Measurements from ENCODE around the gene PARL. TPM values are rescaled to one million over a fixed set of nuclear protein-coding genes. Genes with fewer than 3 reads are reported as not detected.

Gene PARL
- total RNA-seq, 2 experiments from 2014 or later = 77.1 to 84.1 TPM

GRCh38 chr3:183824761-183825455 lies 59.8 kb downstream of the PARL start:
- intact Hi-C loops (cut with micrococcal nuclease) = loop anchor here (2.0 to 5.0 kb wide), 2 partner anchors 57 to 356 kb away; partner anchors contain the start of gene PARL
- no peaks in the 10 kb centered on the region for H3K36me3 Mint-ChIP-seq
- no peak overlapping the region for H3K27ac Mint-ChIP-seq
- peak overlapping the region; percentile 68 for H3K4me3 Mint-ChIP-seq
- ChIA-PET POLR2A (no interaction called here), CTCF (interaction anchor here (0.6 to 0.9 kb wide), 3 partner anchors 9 to 60 kb away, joined by 3 to 4 read pairs (median 3); partner anchors contain the start of gene PARL)
- no peaks in the 10 kb centered on the region for H3K9me3 Mint-ChIP-seq
- peaks cover 12% of the 10 kb centered on the region for H3K4me1 Mint-ChIP-seq (ENCODE audit: low read depth)
- peak; percentile 34 for DNase-seq
- peaks cover 4% of the 10 kb centered on the region for H3K27me3 Mint-ChIP-seq

- intact Hi-C loops (cut with micrococcal nuclease) = loop anchor here (2.0 kb wide), 1 partner anchor 355 kb away; no protein-coding TSS in a partner anchor
- Mint-ChIP-seq H3K9me3 (no peaks in the 10 kb centered on the region), H3K4me1 (ENCODE audit: low read depth) (peaks cover 12% of the 10 kb centered on the region), H3K4me3 (peak overlapping the region; percentile 68), H3K36me3 (peaks cover 2% of the 10 kb centered on the region), H3K27me3 (peaks cover 4% of the 10 kb centered on the region), H3K27ac (no peak overlapping the region)
- ChIA-PET POLR2A (no interaction called here), CTCF (no interaction called here)
- DNase-seq = no peak
Observed at GRCh38 chr3:183823963-183824362, 60.7 kb downstream of the PARL start.

GRCh38 chr3:183822631-183823030 lies 62.0 kb downstream of the PARL start:
- Mint-ChIP-seq H3K4me1 (ENCODE audit: low read depth) (peaks cover 12% of the 10 kb centered on the region), H3K27me3 (peaks cover 4% of the 10 kb centered on the region), H3K27ac (no peak overlapping the region), H3K9me3 (no peaks in the 10 kb centered on the region), H3K36me3 (peaks cover 2% of the 10 kb centered on the region), H3K4me3 (no peak overlapping the region)
- intact Hi-C loops (cut with micrococcal nuclease) = no loop called here
- CTCF ChIA-PET = no interaction called here
- POLR2A ChIA-PET = interaction anchor here (0.5 to 0.8 kb wide), 2 partner anchors 17 to 116 kb away, joined by 3 read pairs; no protein-coding TSS in a partner anchor
- no peak for DNase-seq

- intact Hi-C loops (cut with micrococcal nuclease) = no loop called here
- Mint-ChIP-seq H3K9me3 (no peaks in the 10 kb centered on the region), H3K36me3 (peaks cover 3% of the 10 kb centered on the region), H3K27me3 (peaks cover 4% of the 10 kb centered on the region), H3K4me3 (no peak overlapping the region), H3K27ac (no peak overlapping the region), H3K4me1 (ENCODE audit: low read depth) (peaks cover 19% of the 10 kb centered on the region)
- DNase-seq = no peak
- POLR2A ChIA-PET = no interaction called here
- CTCF ChIA-PET = no interaction called here
Observed at GRCh38 chr3:183819831-183820230, 64.8 kb downstream of the PARL start.

GRCh38 chr3:183818706-183819624 lies 65.7 kb downstream of the PARL start:
- CTCF ChIA-PET = no interaction called here
- Mint-ChIP-seq H3K36me3 (peaks cover 3% of the 10 kb centered on the region), H3K27ac (no peak overlapping the region), H3K4me3 (no peak overlapping the region), H3K27me3 (no peaks in the 10 kb centered on the region), H3K9me3 (no peaks in the 10 kb centered on the region), H3K4me1 (ENCODE audit: low read depth) (peaks cover 15% of the 10 kb centered on the region)
- POLR2A ChIA-PET = no interaction called here
- intact Hi-C loops (cut with micrococcal nuclease) = no loop called here
- no peak for DNase-seq

GRCh38 chr3:183818041-183818620 lies 66.5 kb downstream of the PARL start:
- H3K4me1 Mint-ChIP-seq (ENCODE audit: low read depth) = peaks cover 11% of the 10 kb centered on the region
- H3K36me3 Mint-ChIP-seq = peaks cover 3% of the 10 kb centered on the region
- H3K9me3 Mint-ChIP-seq = no peaks in the 10 kb centered on the region
- no peaks in the 10 kb centered on the region for H3K27me3 Mint-ChIP-seq
- ChIA-PET CTCF (no interaction called here), POLR2A (no interaction called here)
- no peak for DNase-seq
- intact Hi-C loops (cut with micrococcal nuclease) = no loop called here
- H3K4me3 Mint-ChIP-seq = no peak overlapping the region
- H3K27ac Mint-ChIP-seq = no peak overlapping the region

- H3K9me3 Mint-ChIP-seq = no peaks in the 10 kb centered on the region
- no peak overlapping the region for H3K4me3 Mint-ChIP-seq
- DNase-seq = no peak
- intact Hi-C loops (cut with micrococcal nuclease) = no loop called here
- H3K4me1 Mint-ChIP-seq (ENCODE audit: low read depth) = peaks cover 11% of the 10 kb centered on the region
- ChIA-PET CTCF (no interaction called here), POLR2A (no interaction called here)
- peaks cover 3% of the 10 kb centered on the region for H3K36me3 Mint-ChIP-seq
- no peaks in the 10 kb centered on the region for H3K27me3 Mint-ChIP-seq
- H3K27ac Mint-ChIP-seq = no peak overlapping the region
Observed at GRCh38 chr3:183817639-183818038, 67.0 kb downstream of the PARL start.

- H3K4me3 Mint-ChIP-seq = no peak overlapping the region
- intact Hi-C loops (cut with micrococcal nuclease) = no loop called here
- peaks cover 11% of the 10 kb centered on the region for H3K4me1 Mint-ChIP-seq (ENCODE audit: low read depth)
- H3K27ac Mint-ChIP-seq = no peak overlapping the region
- ChIA-PET POLR2A (interaction anchor here (0.8 kb wide), 1 partner anchor 10 kb away, joined by 3 read pairs; no protein-coding TSS in a partner anchor), CTCF (interaction anchor here (0.7 to 1.6 kb wide), 2 partner anchors 8 to 50 kb away, joined by 3 read pairs; no protein-coding TSS in a partner anchor)
- DNase-seq = no peak
- peaks cover 3% of the 10 kb centered on the region for H3K36me3 Mint-ChIP-seq
- no peaks in the 10 kb centered on the region for H3K9me3 Mint-ChIP-seq
- H3K27me3 Mint-ChIP-seq = no peaks in the 10 kb centered on the region
Observed at GRCh38 chr3:183816681-183817510, 67.8 kb downstream of the PARL start.

- POLR2A ChIA-PET = interaction anchor here (0.8 kb wide), 1 partner anchor 11 kb away, joined by 3 read pairs; no protein-coding TSS in a partner anchor
- intact Hi-C loops (cut with micrococcal nuclease) = no loop called here
- CTCF ChIA-PET = interaction anchor here (0.7 to 1.6 kb wide), 4 partner anchors 9 to 68 kb away, joined by 3 to 4 read pairs (median 3); partner anchors contain the start of gene PARL
- Mint-ChIP-seq H3K36me3 (peaks cover 10% of the 10 kb centered on the region), H3K27ac (no peak overlapping the region), H3K4me1 (ENCODE audit: low read depth) (peaks cover 11% of the 10 kb centered on the region), H3K27me3 (no peaks in the 10 kb centered on the region), H3K9me3 (no peaks in the 10 kb centered on the region), H3K4me3 (no peak overlapping the region)
- DNase-seq = no peak
Observed at GRCh38 chr3:183815951-183816475, 68.7 kb downstream of the PARL start.

GRCh38 chr3:183815563-183815940 lies 69.1 kb downstream of the PARL start:
- Mint-ChIP-seq H3K36me3 (peaks cover 13% of the 10 kb centered on the region), H3K27ac (no peak overlapping the region), H3K4me1 (ENCODE audit: low read depth) (peaks cover 11% of the 10 kb centered on the region), H3K4me3 (no peak overlapping the region), H3K9me3 (no peaks in the 10 kb centered on the region), H3K27me3 (no peaks in the 10 kb centered on the region)
- POLR2A ChIA-PET = interaction anchor here (0.8 kb wide), 1 partner anchor 12 kb away, joined by 3 read pairs; no protein-coding TSS in a partner anchor
- intact Hi-C loops (cut with micrococcal nuclease) = no loop called here
- DNase-seq = no peak
- CTCF ChIA-PET = interaction anchor here (1.0 to 1.6 kb wide), 3 partner anchors 9 to 69 kb away, joined by 3 to 4 read pairs (median 3); partner anchors contain the start of gene PARL

GRCh38 chr3:183814240-183814639 lies 70.4 kb downstream of the PARL start:
- no peaks in the 10 kb centered on the region for H3K27me3 Mint-ChIP-seq
- ChIA-PET CTCF (interaction anchor here (0.6 kb wide), 1 partner anchor 359 kb away, joined by 3 read pairs; no protein-coding TSS in a partner anchor), POLR2A (no interaction called here)
- peaks cover 17% of the 10 kb centered on the region for H3K36me3 Mint-ChIP-seq
- peaks cover 11% of the 10 kb centered on the region for H3K4me1 Mint-ChIP-seq (ENCODE audit: low read depth)
- no peak for DNase-seq
- no peak overlapping the region for H3K27ac Mint-ChIP-seq
- intact Hi-C loops (cut with micrococcal nuclease) = no loop called here
- no peak overlapping the region for H3K4me3 Mint-ChIP-seq
- H3K9me3 Mint-ChIP-seq = no peaks in the 10 kb centered on the region
